ENCODE data around the gene PEAK1.
"Not testable (repeated sequence)": the region's sequence is repeated elsewhere in the genome, so short reads cannot be mapped to it uniquely, and the experiment has no call there.

PEAK1 gene

DNA sequence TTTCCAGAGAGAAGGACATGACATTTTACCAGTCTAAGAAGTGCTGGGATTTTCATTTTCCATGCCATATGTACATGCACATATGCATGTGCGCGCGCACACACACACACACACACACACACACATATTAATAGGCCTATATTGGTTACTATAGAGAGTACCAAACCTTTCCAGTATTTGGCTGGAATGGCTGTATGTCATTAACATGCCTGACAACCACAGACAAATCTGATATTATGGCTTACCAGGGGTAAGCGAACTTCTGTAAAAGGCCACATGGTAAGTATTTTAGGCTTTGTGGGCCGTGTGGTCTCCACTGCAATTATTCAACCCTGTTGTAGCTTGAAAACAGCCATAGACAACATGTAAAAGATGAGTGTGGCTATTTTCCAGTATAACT lies 251.8 kb downstream of the PEAK1 start:
- no peak for DNase-seq

DNA sequence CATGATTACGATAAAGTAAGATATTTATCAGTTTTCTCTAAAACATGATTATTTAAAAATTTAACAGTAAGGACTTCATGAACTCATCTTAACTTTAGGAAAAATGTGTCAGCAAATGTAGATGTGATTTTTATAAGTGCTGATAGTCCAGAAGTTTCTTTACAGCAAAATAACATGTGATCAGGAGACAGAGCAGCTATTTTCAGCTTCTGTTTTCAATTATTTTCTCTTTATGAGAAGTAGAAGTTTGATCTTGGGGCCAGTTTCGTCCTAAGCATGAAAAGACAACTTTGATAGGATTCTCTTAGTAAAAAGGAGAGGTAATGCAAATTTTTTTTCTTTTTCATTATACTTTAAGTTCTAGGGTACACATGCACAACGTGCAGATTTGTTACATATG lies 252.5 kb downstream of the PEAK1 start:
- no peak for DNase-seq

DNA sequence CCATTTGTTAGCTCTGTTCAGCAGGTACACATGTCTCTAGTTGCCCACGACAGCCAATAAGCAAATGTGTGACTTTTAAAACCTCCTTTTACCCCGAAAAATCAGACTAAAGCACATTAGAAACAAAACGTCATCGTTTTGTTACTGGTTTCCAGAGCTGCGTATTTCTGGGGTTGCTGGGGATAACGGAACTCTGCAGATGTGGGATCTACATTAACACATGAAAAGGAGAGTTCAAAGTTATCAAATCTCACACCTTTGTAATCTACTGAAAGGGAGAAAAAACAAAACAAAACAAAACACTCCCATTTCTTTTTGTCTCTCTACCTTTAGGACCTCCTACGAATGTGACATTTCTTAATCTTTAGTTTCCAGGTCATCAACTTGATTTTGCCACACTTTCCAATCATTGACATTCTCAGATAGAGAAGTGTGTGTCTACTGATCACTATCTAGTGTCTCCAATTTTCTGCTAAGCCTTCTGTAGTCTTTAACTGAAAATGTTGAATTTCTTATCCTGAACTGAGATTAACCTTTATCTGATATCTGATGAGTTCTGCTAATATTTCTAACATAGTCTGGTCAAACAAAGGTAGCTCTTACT lies 256.0 kb downstream of the PEAK1 start:
- no peak for DNase-seq

DNA sequence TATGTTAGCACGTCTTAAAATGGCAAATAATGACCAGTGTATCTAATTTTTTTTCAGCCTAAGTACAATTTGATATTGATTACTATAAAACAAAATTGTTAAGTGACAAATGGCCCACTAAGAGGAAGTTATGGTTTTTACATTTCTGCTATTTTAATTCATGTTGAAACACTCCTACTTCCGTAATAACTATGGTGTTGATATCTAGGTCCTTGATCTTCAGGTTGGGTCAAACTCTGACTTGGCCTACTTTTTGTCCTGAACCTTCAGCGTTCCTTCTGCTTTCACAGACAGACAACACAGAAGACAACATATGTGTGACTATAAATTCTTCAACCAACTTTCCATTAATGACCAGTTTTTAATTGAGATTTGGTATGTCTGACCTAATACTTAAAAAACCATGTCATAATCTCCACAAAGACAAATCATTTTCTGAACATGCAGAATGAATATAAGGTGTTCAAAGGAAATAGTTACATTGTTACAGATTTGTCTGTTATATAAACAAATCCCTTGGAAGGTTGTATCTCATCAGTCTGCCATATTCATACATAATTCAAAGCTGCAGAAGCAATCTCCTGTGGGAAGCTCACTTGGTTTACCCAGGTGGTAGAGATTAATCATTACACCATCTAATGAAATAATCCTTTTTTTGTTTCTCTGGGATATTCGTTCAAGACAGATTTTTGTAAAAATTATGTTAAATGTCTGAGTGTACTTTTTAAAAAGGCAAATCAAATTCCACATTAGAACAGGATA lies 256.9 kb downstream of the PEAK1 start:
- peak; percentile 53 for DNase-seq

DNA sequence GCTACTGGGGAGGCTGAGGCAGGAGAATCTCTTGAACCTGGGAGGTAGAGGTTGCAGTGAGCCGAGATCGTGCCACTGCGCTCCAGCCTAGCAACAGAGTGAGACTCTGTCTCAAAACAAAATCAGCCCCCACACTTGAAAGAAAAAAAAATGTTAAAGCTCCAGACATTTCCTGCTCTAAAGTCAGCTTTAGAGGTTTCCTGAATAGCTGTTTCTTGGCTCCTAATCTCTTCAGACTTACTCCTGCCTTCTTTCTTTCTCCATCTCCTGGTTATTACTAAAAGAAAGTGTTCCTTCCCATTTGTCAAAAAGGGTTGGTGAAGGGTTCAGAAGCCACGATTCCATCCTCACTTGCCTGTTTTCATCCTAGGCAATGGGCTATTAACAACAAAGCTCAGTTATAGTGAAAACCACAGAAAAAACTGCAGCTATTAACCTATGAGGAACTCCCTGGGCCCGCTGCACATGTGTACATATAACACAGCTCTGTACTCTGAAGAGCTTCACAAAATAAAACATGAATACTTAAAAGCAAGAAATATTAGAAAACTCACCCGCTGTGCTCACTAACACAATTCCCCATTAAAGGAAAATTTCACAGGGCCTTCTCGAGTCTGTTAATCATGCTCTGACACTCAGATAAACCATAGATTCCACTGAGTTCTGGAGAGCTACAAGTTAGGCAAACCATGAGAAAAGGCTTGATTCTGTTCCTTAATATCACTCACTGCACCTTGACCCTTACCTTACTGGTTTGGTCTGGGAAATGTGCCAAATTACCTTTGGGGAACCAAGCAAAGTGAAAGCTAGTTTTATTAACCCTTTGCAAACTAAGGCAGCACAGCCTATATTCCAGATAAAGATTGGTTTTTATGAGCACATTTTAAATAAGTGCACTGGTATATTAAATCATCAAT lies 259.1 kb downstream of the PEAK1 start:
- DNase-seq: no peak

DNA sequence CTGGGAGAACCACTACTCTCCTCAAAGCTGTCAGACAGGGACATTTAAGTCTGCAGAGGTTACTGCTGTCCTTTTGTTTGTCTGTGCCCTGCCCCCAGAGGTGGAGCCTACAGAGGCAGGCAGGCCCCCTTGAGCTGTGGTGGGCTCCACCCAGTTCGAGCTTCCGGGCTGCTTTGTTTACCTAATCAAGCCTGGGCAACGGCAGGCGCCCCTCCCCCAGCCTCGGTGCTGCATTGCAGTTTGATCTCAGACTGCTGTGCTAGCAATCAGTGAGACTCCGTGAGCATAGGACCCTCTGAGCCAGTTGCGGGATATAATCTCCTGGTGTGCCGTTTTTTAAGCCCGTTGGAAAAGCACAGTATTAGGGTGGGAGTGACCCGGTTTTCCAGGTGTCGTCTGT lies 263.9 kb downstream of the PEAK1 start:
- DNase-seq: not testable (repeated sequence)

DNA sequence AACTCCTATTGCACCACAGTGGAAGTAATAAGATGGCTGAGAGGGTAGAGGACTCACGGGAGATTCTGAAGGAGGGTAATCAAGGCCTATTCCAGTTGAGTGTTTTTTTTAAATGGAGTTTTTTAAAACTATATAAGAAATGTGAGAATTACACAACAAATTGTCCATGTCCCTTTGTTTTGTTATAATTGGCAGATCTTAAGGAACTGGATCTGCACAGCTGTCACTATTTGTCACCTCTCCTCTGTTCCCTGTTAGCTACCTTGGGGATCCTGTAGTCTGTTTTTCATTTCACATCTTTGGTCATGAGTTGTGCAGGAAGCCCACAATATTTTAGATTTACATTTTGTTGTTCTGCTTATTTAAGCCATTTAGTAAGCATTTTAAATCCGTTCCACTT lies 271.7 kb downstream of the PEAK1 start:
- DNase-seq: no peak

DNA sequence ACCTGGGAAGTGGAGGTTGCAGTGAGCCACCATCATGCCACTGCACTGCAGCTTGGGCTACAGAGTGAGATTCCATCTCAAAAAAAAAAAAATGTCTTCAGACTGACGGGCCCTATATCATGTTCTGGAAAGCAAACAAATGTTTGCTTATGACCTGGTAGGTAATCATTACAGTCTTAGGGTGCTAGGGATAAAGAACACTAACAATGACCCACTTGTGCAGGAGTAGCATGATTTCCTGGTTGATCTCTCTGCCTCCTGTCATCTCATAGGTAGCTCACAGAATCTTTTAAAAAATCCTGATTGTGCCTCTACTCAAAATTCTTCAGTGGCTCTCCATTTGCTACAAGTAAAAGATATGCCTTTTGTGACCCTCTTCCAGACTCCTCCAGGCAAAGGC lies 274.5 kb downstream of the PEAK1 start:
- DNase-seq: no peak

DNA sequence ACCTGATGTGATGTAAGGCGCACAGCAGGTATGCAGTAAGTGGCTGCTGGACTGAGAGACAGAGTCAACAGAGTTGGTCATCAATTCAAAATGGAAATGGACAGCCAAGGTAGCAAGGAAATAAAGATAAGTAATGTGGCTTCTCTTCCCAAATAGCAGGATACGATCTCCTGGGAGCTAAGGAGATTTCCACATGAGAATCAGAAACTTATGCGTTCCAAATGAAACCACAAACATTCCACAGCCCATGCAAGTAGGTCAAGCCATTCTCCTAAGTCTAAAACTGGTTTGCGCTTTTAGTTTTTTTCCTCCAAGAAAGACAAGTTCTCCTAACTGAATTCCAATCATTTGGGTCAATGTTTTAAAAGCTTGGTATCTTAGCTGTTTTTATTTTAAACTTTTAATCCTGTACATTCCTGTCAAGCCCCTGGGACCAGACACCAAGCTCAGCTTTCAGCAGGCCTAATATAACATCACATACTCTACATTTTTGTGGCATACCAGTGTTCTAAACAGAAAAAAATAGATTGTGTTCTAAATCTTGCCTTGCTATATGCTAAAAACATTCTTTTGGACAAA lies 275.3 kb downstream of the PEAK1 start:
- no peak for DNase-seq

DNA sequence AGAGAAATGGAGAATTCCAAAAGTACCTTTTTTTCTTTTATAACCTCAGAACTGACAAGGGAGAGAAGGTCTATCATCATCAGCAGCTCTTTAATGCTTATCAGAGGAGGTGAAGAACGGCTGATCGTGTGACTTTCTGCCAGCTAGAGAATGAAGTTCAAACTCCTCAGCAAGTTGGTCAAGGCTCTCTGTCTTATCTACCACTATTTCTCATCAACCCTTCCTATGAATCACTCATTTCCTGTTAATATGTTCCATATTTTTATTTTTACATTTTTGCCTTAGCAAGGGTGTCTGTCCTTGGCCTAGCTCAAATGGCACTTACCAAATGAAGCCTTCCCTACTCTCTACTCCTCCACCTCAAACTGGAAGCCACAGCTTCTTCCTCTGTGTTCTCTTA lies 275.9 kb downstream of the PEAK1 start:
- DNase-seq: no peak

DNA sequence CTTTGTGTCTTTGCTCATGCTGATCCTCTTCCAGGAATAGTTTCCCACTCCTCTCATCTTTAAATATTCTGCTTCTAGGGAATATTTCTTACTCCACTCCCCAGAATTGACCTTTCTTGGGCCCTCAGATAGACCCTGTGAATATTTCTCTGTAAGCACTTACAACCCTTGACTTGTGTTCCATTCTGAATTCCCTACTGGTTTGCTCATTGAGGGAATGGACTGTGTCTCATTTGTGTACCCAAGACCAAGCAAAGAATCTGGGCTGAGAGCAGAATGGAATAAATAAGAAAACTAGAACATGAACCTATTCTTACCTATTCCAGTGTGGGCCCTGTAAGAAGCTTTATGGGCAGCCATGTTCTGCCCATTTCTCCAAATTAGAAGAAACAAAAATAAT lies 276.3 kb downstream of the PEAK1 start:
- no peak for DNase-seq

DNA sequence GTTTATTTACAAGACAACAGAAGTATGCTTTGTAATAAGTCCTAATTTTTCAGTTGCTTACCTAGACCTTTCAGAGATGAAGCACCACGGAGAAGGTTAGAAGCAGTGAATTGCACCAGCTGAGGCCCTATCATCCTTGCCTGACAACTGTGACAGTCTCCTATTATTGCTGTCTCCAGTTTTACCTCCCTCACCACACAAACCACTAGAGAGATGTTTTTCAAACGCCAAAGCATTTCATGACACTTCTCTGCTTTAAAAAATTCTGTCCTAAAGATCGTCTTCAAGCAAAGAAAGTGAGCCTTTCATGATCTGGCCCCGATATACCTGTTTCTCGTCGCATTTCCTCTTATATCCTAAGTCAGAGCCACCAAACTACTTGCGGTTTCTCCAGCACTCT lies 276.7 kb downstream of the PEAK1 start:
- no peak for DNase-seq

DNA sequence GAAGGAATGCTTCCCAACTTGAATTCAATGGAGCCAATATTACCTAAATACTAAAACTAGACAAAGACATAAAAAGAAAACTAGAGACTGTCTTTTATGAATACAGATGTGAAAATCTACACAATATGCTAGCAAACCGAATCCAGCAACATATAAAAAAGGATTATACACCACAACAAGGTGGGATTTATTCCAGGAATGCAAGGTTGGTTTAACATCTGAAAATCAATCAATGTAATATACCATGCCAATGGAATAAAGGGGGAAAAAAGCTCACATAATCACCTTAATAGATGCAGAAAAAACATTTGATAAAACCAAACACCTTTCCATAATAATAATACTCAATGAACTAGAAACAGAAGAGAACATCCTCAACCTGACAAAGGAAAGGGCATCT lies 279.7 kb downstream of the PEAK1 start:
- DNase-seq: no peak

DNA sequence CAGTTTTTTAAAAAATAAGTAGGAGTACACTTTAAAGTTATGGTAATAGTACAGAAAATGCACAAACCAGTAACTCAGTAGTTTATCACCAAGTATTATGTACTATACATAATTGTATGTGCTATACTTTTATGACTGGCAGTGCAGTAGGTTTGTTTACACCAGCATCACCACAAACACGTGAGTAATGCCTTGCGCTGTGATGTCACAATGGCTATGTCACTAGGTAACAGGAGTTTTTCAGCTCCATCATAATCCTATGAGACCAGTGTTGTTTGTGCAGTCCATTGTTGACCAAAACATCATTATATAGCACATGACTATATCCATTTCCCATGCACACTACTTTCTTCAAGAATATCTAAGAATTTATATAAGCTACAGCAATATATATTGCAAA lies 280.6 kb downstream of the PEAK1 start:
- DNase-seq: no peak

DNA sequence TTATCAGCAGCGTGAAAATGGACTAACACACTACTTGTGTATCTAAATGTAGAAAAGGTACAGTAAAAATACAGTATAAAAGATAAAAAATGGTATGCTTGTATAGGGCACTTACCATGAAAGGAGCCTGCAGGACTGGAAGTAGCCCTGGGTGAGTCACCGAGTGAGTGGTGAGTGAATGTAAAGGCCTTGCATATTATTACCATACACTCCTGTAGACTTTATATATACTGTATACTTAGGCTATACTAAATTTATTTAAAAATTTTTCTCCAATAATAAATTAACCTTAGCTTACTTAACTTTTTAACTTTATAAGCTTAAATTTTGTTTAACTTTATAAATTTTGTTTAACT lies 281.8 kb downstream of the PEAK1 start:
- no peak for DNase-seq

DNA sequence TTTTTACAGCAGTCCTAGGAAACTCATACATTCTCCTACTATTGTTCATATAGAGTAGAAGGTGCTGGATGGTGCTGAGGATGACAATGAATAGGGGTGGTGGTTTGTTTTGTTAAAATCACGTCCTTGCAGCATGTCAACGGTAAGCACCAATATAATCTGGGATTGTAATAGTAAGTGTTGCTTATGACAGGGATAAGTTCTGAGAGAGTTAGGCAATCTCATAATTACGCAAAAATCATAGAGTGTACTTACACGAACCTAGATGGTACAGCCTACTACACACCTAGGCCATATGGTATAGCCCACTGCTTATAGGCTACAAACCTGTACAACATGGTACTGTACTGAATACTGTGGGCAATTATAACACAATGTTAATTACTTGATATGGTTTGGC lies 284.7 kb downstream of the PEAK1 start:
- no peak for DNase-seq

DNA sequence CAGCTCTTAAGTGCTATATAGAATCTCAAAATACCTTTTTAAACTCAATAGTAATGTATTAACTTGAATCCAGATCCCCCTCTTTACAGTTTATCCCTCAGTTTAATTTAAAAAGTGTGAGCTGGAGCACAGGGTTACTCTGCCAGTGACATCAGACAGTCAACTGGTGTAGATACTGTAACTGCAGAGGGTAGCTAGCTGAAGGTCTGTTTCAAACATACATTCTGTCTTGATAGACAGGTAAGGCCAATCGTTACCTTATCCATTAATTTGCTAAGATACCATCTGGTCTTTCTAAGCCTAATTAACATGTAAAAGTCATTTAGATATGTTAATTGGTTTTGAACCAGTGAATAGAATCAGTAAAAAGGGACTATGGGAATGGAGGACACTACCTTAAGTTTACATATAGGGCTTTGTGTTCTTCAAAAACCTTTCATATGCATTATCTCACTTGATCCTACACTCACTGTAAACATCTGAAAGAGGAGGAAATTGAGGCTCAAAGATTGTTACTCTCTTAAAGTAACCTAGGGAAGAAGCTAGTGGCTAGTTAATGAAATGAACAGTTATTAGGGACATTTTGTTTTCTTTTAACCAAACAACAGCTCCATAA lies 289.5 kb downstream of the PEAK1 start:
- DNase-seq: no peak

DNA sequence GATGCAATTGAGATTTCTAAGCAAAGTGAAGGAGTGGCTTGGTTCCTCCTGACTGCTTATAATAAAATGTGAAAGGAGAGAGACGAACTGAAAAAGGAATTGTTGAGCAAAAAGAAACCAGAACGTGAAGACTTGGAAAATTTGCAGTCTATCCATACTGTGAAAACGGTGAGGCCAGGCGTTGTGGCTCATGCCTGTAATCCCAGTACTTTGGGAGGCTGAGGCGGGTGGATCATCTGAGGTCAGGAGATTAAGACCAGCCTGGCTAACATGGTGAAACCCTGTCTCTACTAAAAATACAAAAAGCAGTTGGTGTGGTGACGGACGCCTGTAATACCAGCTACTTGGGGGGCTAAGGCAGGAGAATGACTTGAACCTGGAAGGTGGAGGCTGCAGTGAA lies 292.3 kb downstream of the PEAK1 start:
- DNase-seq: no peak

DNA sequence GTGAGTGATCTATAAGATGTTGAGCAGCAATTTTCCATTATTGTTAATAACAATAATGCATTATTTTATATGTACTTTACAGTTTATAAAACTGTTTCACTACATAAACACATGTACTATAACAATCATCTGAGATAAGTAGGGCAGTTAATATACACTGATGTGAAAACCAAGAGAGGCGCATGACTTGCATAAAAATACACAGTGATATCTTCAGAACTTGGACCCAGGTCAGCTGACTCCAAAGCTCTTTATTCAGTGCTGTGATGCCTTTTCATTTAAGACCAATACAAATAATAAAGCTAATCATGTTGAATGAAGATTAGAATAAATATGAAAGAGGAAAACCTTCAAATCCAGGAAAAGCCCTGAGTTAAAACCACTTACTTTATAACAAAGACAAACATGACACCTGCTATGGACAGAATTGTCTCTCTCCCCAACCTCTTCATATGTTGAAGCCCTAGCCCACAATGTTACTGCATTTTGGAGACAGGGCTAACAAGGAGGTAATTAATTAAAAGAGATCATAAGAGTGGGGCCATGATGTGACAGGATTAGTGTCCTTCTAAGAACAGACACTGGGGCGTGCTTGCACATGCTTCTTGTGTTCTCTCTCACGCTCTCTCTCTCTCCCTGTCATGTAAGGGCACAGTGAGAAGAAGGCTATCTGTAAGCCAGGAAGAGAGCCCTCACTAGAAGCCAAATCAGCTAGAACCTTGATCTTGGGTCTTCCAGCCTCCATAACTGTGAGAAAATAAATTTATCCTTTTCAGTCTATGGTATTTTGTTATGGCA lies 293.2 kb downstream of the PEAK1 start:
- no peak for DNase-seq

DNA sequence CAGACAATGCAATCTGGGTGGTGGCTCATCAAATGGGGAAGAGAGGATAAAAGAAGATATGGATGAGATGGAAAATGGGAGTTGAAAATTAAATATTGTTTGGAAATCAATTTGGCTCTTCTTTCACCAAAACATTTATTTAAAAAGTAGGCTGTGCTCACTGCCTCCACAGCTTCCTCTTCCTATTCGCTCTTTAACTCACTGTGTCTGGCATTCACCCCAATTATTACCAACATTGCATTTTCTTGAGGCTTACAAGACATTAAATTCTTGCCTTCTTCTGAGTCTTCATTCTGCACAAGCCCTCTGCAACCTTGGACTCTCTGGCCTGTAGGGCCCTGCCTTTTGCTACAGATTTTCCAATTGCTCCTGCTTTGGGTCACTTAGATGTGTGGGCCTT lies 296.1 kb downstream of the PEAK1 start:
- DNase-seq: no peak

DNA sequence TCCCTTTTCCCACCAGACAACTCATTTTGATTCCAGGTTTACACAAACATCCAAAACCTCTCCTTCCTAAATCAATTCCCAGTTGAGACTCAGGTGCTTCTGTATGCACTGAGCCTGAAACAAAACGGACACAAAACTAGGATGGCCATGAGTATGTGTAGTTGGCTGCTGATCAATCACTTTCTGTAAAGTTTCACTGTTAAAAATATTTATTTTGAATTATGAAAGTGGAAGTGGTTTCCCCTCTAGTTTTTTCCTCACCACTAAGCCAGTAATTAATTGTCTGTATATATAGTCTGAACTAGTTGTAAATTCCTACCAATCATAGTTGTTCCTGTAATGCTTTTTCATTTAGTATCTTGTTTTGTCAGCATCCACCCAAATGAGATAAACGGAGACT lies 297.3 kb downstream of the PEAK1 start:
- no peak for DNase-seq

DNA sequence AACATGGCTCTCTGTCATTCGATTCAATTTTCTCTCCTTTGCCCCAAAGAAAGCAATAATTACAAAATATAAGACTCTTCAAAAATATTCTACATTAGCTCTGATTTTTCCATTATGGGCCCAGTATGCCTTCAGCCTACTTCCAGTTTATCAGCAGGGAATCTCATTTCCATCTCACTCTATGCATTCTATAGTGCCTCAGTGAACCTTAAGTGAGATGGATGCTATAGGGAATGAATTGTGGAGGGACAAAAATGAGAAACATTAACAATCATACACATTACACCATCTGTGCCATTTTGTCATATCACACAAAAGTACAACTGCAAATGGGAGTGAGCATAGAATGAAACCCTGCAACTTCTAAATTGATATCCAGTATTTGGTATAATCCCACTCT lies 298.3 kb downstream of the PEAK1 start:
- DNase-seq: no peak
